Measurements from ENCODE around the gene ZNF273.
"Not testable (repeated sequence)": the region's sequence is repeated elsewhere in the genome, so short reads cannot be mapped to it uniquely, and the experiment has no call there.

The ZNF273 gene

DNA sequence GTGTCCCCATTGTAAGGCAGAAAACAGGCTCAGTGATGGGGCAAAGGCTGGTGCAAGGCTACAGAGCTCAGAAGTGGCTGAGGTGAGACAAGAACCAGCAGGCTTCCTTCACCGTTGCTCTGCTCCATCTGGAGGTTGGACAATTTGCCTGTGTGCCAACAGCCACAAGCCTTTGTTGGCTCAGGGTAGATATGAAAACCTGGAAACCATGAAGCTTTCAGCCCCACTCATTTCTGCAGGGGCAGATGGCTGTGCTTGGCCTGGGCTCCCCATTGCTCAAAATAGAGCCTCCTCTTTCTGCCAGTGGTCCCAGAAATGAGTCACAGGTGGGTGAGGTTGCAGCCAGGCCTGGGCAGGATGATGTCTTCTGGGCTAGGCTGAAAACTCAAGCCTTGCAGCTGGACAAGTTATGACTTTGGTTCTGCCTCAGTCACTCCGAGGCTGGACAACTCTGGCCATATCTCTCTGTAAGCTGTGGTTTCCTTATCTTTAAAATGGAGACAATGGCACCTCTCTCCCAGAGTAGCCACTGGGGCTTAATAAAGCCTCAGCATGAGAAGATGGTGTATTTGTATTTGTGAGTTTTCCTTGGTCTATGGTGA is 12.2 kb upstream of the ZNF273 start:
- no peak for DNase-seq

DNA sequence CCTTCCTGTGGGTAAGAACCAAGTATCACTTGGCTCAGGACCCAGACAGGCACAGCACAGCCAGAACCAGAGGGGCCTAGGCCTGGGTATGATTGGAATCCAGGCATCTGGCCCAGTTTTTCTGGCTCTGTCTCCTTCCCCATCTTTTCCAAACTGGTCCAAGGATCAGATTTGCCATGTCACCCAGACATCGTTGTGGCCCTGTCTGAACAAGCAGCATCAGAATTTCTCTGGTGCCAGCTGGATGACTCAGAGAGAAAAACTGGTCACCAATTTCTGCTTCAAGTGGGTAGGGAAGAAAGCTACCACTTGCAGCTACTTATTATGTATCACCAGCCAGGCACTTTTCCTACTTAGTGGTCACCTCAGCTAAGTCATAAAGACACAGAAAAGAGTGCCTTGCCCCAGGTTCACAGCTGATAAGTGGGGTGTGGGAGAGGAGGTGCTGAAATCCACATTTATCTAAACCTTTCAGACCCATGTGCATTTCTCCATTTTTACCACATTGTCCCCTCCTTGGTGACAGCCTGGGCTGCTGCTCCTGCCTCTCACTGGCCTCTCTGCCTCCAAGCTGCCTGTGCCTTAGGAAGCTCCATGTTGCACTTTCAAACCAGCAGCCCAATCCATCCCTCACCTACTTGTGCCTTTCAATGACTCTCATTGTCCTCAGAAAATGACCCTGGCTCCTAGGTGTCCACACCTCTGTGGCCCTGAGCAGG is 11.6 kb upstream of the ZNF273 start:
- DNase-seq, result not testable (repeated sequence)

DNA sequence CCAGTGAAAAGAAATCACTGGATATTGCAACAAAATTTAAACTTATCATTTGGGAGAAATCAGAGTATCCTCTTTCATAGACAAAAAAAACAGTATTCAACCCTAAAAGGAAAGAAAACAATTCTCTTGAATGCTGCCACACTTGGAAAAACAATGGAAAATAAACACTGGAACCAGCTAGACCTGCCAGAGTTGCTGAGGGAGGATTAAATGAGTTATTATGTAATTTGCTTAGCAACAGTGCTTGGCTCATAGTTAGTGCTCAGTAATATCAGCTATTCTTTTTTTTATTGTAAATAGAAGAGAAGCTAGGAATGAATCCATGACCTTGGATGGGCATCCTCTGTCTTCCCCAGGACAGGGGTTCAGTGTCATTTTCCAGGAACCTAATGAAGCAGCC is 11.0 kb upstream of the ZNF273 start:
- DNase-seq, result no peak

DNA sequence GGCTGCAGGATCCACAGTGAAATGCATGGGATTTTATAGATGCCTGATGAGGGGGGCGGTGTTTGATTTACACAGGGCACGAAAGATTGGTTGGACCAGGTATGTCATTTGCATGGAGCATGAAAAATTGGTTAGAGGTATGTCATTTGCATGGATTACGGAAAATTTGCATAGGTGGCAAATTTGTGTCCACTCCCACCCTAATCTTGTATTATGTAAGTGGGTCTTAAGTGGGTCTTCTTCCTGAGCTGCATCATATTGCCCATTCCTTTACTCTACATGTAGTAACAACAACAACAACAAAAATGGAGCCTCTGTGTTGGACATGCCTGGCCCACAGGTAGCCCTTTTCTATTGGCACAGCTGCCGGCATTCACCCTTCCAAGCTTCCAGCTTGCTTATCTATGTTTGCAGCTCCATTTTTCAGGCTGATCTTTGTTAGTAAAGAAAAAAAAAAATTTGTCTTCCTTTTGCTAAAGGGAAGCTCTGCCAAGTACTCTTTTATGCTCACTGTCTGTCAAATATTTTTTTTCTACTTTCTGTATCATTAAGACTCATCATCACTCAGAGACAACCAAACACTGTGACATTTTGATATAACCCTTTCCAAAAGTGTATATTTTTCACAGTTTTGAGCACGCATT is 10.3 kb upstream of the ZNF273 start:
- no peak for DNase-seq

DNA sequence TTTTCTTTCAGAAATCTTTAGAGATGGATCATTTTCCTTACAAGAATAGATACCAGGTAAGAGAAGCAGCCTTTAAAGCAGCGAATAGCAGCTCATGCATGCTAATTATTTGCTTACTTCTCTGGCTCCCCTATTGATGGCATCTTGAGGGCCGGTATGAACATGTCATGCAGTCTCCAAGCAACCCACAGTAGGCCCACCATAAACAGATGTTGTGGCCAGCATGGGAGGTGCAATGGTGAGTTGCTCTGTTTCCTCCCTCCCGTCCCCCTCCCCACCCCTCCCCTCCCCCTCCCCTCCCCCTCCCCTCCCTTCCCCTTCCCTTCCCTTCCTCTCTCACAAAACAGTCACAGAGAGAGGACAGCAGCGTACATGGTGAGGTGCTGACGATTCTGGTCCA is 9.7 kb upstream of the ZNF273 start:
- no peak for DNase-seq

DNA sequence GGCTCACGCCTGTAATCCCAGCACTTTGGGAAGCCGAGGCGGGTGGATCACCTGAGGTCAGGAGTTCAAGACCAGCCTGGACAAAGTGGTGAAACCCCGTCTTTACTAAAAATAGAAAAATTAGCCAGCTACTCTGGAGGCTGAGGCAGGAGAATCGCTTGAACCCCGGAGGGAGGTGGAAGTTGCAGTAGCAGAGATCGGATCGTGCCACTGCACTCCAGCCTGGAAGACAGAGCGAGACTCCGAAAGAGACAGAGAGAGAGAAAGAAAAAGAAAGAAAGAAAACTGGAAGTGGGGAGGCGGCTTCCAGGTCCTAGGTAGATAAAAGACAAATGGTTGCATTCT is 640 bp upstream of the ZNF273 start:
- not testable (repeated sequence) for DNase-seq

DNA sequence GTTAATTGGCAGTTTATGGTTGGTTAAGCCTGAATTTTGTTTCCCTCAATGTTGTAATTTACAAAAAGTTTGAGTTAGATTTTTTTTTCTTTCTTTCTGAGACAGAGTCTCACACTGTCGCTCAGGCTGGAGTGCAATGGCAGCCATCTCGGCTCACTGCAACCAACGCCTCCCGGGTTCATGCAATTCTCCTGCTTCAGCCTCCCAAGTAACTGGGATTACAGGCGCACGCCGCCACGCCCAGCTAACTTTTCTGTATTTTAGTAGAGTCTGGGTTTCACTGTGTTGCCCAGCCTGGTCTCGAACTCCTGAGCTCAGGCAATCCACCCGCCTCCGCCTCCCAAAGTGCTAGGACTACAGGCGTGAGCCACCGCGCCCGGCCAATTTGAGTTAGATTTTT is 935 bp downstream of the ZNF273 start:
- DNase-seq, result no peak

DNA sequence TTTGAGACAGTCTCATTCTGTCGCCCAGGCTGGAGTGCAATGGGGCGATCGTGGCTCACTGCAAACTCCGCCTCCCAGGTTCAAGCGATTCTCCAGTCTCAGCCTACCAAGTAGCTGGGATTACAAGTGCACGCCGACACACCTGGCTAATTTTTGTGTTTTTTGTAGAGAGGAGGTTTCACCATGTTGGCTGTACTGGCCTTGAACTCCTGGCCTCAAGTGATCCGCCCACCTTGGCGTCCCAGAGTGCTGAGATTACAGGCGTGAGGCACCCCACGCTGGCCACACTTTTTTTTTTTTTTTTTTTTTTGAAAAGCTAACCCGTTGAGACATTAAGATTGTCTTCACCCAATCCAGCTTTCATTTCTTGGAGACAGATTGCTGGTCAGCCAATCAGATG is 2.1 kb downstream of the ZNF273 start:
- no peak for DNase-seq

DNA sequence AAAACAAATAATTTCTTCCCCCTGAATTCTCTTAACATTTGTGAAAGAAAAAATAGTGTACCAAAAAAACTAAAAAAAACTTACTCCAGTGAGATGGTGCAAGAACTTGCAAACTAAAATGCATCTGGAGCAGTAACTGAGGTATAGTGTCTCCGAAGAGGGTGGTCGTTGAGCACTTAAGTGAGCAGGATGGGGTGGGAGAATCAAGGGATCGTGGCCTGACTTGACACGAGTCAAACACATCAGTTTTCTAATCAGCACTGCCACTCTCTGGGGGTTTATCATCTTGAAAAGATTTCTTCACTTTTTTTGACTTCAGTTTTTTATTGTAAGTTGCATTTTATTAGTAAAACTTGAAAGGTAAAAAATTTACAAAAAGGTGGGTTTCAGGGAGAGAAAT is 2.5 kb downstream of the ZNF273 start:
- DNase-seq, result no peak

DNA sequence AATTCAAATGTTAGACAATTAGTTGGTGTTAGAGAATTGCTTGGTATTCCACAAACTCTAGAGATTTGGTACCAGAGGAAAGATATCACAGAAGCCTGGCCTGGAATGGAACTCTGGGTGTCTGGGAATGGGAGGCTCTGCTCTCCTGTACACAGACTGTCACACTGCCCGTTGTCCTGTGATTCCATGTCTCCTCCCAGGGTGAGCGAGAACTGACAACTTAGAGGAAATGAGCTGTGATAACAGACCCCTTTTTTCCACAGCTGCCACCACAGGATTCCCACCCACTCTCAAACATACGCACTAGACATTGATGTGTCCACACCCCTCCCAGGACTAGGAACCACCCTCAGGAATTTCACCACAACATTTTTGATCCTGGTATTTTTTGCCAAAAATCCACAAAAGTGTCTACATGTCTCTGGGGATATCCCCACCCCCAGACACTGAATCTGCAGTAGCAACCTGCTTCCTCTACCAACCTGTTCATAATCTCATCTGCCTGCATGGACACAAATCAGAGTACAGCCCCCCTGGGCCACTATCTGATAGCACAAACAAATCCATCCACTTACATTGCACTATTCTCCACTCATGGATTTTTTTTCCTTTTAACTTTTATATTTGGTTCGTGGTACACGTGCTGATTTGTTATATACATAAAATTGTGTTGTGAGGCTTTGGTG is 4.7 kb downstream of the ZNF273 start:
- no peak for DNase-seq

DNA sequence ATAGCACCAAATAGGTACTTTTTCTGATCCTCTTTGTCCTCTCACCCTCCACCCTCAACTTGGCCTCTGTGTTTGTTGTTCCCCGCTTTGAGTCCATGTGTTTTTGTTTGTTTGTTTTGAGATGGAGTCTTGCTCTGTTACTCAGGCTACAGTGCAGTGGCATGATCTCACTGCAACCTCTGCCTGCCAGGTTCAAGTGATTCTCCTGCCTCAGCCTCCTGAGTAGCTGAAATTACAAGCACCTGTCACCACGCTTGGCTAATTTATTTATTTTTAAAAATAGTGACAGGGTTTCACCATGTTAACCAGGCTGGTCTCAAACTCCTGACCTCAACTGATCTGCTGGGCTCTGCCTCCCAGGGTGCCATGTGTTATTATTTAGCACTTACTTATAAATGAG is 5.3 kb downstream of the ZNF273 start:
- DNase-seq, result no peak

DNA sequence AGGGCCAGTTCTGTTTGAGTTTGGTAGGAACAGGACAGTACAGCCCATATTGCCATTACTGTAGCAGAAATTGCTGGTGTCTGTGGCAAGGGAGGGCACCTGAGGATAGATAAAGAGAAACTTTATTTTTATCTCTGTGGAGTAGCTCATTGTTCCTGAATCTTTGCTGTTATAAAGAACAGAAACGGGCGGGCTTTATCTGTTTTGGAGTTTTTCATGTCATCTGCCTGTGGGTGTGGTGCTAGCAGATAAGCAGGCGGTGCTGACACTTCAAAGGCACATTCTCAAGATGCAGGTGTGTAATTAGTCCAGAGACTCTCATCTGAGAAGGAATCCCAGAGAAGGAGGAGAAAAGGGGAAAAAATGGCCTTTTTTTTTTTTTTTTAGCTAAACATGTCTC is 11.5 kb downstream of the ZNF273 start:
- no peak for DNase-seq

DNA sequence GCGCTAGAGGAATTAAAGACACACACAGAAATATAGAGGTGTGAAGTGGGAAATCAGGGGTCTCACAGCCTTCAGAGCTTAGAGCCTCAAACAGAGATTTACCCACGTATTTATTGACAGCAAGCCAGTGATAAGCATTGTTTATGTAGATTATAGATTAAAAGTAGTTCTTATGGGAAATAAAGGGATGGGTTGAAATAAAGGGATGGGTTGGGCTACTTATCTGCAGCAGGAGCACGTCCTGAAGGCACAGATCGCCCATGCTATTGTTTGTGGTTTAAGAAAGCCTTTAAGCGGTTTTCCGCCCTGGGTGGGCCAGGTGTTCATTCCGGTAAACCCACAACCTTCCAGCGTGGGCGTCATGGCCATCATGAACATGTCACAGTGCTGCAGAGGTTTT is 12.2 kb downstream of the ZNF273 start:
- DNase-seq, result not testable (repeated sequence)

DNA sequence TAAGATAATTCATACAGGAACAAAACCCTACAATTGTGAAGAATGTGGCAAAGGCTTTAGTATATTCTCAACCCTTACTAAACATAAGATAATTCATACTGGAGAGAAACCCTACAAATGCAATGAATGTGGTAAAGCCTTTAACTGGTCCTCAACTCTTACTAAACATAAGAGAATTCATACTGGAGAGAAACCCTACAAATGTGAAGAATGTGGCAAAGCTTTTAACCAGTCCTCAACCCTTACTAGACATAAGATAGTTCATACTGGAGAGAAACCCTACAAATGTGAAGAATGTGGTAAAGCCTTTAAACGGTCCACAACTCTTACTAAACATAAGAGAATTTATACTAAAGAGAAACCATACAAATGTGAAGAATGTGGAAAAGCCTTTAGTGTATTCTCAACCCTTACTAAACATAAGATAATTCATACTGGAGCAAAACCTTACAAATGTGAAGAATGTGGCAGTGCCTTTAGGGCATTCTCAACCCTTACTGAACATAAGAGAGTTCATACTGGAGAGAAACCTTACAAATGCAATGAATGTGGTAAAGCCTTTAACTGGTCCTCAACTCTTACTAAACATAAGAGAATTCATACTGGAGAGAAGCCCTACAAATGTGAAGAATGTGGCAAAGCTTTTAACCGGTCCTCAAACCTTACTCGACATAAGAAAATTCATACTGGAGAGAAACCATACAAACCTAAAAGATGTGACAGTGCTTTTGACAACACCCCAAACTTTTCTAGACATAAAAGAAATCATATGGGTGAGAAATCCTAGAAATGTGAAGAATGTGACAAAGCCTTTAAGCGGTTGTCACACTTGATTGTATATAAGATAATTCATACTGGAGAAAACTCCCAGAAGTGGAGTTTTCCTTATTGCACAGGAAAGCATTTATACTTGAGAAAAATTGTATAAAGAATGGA is 25.4 kb downstream of the ZNF273 start:
- not testable (repeated sequence) for DNase-seq

DNA sequence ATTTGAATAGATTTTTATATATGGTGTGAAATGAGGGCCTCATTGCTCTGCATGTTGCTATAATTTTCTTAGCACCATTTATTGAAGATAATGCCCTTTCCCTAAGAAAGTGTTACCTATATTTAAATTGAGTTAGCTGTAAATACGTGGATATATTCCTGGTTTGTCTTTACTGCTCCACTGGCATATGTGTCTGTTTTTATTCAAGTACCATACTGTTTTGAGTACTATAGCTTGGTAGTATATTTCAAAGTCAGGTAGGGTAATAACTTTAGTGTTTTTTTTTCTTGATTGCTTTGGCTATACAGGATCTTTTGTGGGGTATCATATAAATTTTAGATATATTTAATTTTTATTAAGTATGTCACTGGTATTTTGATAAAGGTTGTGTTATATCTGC is 31.4 kb downstream of the ZNF273 start:
- DNase-seq, result no peak

DNA sequence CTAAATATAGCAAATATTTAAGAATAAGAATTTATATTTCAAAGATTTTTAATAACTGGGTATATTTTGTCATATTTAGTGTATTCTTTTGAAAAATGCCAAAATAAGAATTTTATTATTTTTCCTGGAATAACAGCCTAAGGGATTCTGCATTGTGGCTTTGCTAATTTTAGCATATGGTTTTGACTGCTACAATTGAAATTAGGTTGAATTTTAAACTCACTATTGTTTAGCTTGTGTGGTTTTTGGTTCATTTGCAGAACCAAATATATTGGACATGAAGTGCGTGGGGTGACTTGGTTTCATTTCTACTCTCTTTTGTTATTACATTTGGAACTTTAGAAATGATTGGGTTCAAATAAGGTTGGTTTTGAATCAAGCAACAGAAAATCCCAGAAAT is 35.5 kb downstream of the ZNF273 start:
- DNase-seq, result no peak

DNA sequence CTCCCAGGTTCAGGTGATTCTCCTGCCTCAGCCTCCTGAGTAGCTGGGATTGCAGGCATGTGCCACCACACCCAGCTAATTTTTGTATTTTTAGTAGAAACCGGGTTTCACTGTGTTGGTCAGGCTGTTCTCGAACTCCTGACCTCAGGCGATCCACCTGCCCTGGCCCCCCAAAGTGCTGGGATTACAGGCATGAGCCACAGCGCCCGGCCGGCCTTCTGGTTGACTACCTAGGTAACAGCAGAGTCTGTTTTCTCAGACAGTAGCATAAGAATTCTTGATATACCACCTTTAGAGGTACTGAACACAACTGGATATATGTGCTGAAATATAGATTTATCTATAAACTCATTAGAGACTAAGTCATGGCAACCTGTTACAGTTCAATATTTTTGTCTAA is 36.9 kb downstream of the ZNF273 start:
- DNase-seq, result not testable (repeated sequence)

DNA sequence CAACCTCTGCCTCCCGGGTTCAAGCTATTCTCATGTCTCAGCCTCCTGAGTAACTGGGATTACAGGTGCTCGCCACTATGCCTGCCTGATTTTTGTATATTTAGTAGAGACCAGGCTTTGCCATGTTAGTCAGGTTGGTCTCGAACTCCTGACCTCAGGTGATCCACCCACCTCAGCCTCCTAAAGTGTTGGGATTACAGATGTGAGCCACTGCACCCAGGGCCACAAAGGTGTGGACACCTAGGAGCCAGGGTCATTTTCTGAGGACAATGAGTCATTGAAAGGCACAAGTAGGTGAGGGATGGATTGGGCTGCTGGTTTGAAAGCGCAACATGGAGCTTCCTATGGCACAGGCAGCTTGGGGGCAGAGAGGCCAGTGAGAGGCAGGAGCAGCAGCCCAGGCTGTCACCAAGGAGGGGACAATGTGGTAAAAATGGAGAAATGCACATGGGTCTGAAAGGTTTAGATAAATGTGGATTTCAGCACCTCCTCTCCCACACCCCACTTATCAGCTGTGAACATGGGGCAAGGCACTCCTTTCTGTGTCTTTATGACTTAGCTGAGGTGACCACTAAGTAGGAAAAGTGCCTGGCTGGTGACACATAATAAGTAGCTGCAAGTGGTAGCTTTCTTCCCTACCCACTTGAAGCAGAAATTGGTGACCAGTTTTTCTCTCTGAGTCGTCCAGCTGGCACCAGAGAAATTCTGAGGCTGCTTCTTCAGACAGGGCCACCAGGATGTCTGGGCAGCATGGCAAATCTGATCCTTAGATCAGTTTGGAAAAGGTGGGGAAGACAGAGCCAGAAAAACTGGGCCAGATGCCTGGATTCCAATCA is 41.8 kb downstream of the ZNF273 start:
- DNase-seq, result not testable (repeated sequence)

DNA sequence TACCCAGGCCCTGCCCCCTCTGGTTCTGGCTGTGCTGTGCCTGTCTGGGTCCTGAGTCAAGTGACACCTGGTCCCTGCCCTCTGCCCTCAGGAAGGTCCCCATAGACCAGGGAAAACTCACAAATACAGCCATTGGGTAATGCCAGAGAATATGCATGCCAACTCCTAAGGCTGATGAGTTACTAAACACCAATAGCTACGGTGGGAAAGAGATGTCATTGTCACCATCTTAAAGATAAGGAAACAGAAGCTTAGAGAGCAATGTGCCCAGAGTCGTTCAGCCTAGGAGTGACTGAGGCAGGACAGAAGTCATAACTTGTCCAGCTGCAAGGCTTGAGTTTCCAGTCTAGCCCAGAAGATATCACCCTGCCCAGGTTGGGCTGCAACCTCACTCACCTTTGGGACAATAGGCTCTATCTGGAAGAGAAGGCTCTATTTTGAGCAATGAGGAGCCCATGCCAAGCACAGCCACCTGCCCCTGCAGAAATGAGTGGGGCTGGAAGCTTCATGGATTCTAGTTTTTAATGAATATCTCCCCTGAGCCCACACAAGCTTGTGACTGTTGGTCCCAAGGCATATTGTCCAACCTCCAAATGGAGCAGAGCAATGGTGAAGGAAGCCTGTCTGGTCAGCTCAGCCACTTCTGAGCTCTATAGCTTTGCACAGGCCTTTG is 42.6 kb downstream of the ZNF273 start:
- no peak for DNase-seq

DNA sequence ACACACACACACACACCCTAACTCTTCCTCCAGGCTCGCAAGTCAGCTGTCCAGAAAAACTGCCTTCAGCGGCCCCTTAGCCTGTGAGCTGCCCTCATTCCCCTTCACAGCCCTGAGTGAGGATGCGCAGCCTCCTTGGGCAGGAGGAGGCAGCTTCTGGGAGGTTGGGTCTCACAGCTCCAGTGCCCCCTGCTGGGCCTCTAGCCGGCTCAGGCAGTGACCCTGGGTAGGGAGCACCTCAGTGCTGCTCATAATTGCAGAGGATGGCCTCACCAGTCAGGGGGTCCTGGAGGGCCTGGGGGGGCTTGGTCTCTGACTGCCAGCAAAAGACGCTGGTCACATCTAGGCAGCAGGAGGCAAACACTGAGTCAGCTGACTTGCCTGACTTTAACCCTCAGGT is 43.7 kb downstream of the ZNF273 start:
- DNase-seq, result no peak

DNA sequence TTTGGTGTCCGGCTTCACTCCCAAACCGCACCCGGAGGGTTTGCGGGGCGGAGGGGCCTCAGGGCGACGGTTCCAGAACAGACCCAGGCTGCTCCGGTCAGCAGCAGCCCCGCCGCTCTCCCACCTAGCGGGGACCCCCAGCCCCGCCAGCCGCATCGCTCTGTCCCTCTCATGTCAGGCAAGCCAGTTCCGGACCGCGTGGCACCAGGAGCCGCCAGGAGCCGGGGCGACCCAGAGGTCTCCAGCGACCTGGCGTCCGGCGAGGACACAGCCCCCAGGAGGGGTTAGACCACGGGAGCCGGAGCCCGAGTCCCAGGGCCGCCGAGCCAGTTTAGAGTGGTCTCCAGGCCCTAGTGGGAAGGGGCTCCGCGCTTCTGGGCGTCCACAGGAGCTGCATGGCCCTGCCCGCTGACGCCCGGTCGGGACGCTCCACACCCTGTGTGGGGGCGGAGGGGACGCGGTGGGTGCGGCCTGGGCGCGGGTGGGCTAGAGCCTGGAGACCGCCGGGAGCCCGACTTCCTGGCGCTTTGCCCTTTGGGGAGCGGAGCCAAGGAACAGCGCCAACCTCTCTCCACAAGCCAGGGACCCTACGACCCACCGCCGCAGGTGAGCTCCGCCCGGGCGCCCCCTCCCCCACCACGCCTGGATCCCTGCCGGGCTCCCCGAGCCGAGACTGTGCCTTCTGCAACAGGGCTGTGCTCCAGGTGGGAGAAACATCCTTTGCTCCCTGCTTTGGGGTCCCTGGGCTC is 44.4 kb downstream of the ZNF273 start:
- DNase-seq, result no peak
